A673 (cell line): Measurements from ENCODE around the gene PEPD.

Source experiments
- EZH2 ChIP-seq: fragments of 200-600 bp; sonication (generic); IDR thresholded peaks from 2 replicates; pipeline ENCODE4 v1.6.1; 2017; ENCODE audit warnings: borderline replicate concordance, low read depth, mild to moderate bottlenecking, mixed read lengths, antibody characterized with exemption, low read length; ENCODE audit not compliant: poor library complexity, severe bottlenecking
- TF ChIP-seq, protein P1 (sequence below): fragments of 300-800, 200-600 bp; sonication (generic); conservative IDR thresholded peaks from 2 replicates; pipeline ENCODE4 v1.5.1; 2017; ENCODE audit warnings: low read depth, mild to moderate bottlenecking, antibody characterized with exemption, low read length, moderate library complexity, mixed read lengths

- TF ChIP-seq EZH2 = no peak
- TF ChIP-seq, protein P1, sequence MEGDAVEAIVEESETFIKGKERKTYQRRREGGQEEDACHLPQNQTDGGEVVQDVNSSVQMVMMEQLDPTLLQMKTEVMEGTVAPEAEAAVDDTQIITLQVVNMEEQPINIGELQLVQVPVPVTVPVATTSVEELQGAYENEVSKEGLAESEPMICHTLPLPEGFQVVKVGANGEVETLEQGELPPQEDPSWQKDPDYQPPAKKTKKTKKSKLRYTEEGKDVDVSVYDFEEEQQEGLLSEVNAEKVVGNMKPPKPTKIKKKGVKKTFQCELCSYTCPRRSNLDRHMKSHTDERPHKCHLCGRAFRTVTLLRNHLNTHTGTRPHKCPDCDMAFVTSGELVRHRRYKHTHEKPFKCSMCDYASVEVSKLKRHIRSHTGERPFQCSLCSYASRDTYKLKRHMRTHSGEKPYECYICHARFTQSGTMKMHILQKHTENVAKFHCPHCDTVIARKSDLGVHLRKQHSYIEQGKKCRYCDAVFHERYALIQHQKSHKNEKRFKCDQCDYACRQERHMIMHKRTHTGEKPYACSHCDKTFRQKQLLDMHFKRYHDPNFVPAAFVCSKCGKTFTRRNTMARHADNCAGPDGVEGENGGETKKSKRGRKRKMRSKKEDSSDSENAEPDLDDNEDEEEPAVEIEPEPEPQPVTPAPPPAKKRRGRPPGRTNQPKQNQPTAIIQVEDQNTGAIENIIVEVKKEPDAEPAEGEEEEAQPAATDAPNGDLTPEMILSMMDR = no peak
Measured at GRCh38 chr19:33418461-33418860, 103.1 kb downstream of the PEPD start.
